Measurements from ENCODE around the gene ZNF264.

DNA sequence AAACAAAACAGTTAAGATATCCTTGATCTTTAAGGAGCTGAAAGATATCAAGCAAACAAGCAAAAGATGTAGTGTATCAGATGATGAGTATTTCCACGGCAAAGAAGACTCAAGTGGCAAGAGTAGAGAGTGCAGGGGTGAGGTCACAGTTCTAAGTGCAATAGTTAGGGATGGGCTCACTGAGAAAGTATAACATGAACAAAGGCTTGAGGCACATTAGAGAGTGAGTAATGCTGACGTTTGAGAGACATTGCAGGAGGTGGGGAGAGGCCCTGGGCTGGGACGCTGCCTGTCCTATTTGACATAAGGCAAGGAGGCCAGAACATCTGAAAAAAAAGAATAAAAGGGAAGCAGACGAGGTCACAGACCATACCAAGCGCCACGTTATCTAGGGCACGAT, 25.5 kb upstream of the ZNF264 start:
- no peak for TF ChIP-seq NFIC (IDR thresholded peaks at IDR 0.05)
- TF ChIP-seq, protein P1, sequence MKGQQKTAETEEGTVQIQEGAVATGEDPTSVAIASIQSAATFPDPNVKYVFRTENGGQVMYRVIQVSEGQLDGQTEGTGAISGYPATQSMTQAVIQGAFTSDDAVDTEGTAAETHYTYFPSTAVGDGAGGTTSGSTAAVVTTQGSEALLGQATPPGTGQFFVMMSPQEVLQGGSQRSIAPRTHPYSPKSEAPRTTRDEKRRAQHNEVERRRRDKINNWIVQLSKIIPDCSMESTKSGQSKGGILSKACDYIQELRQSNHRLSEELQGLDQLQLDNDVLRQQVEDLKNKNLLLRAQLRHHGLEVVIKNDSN (IDR thresholded peaks at IDR 0.05): no peak
- no peak for TF ChIP-seq CREB1 (IDR thresholded peaks at IDR 0.05; ENCODE audit: low read depth)
- TF ChIP-seq, protein P2, sequence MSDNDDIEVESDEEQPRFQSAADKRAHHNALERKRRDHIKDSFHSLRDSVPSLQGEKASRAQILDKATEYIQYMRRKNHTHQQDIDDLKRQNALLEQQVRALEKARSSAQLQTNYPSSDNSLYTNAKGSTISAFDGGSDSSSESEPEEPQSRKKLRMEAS (IDR thresholded peaks at IDR 0.05): no peak
- TF ChIP-seq EGR1 (IDR thresholded peaks at IDR 0.05): no peak
- TF ChIP-seq, protein P3, sequence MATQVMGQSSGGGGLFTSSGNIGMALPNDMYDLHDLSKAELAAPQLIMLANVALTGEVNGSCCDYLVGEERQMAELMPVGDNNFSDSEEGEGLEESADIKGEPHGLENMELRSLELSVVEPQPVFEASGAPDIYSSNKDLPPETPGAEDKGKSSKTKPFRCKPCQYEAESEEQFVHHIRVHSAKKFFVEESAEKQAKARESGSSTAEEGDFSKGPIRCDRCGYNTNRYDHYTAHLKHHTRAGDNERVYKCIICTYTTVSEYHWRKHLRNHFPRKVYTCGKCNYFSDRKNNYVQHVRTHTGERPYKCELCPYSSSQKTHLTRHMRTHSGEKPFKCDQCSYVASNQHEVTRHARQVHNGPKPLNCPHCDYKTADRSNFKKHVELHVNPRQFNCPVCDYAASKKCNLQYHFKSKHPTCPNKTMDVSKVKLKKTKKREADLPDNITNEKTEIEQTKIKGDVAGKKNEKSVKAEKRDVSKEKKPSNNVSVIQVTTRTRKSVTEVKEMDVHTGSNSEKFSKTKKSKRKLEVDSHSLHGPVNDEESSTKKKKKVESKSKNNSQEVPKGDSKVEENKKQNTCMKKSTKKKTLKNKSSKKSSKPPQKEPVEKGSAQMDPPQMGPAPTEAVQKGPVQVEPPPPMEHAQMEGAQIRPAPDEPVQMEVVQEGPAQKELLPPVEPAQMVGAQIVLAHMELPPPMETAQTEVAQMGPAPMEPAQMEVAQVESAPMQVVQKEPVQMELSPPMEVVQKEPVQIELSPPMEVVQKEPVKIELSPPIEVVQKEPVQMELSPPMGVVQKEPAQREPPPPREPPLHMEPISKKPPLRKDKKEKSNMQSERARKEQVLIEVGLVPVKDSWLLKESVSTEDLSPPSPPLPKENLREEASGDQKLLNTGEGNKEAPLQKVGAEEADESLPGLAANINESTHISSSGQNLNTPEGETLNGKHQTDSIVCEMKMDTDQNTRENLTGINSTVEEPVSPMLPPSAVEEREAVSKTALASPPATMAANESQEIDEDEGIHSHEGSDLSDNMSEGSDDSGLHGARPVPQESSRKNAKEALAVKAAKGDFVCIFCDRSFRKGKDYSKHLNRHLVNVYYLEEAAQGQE (IDR thresholded peaks at IDR 0.05; ENCODE audit: low read depth): no peak
- no peak for TF ChIP-seq RAD21 (IDR thresholded peaks at IDR 0.05; ENCODE audit: low read depth)
- TF ChIP-seq TEAD4 (IDR thresholded peaks at IDR 0.05): no peak
- TF ChIP-seq YY1 (IDR thresholded peaks at IDR 0.05; ENCODE audit: low read depth): no peak
- TF ChIP-seq CEBPB (IDR thresholded peaks at IDR 0.05): no peak
- TF ChIP-seq ZBTB7A (IDR thresholded peaks at IDR 0.05; ENCODE audit: low read depth): no peak
- no peak for TF ChIP-seq EP300 (IDR thresholded peaks at IDR 0.05; ENCODE audit: borderline replicate concordance)
- no peak for TF ChIP-seq TAF1 (IDR thresholded peaks at IDR 0.05; ENCODE audit: low read depth)

Data from Ishikawa (cell line).